GM10266 (cell line): ENCODE data around the gene PBX4.

Experiments used
- DNase-seq: peaks from one replicate; pipeline ENCODE4 v3.0.0; 2012; ENCODE audit errors: extremely low spot score
- CTCF ChIP-seq: IDR thresholded peaks from 2 replicates; pipeline ENCODE4 v1.5.1; 2012; ENCODE audit warnings: mild to moderate bottlenecking, low read depth; ENCODE audit not compliant: control insufficient read depth, insufficient read depth; ENCODE audit errors: missing control alignments

Gene PBX4

GRCh38 chr19:19653597-19654147, 35.2 kb upstream of the PBX4 start:
- TF ChIP-seq CTCF = no peak
- DNase-seq = no peak

GRCh38 chr19:19652482-19653295, 34.2 kb upstream of the PBX4 start:
- no peak for TF ChIP-seq CTCF
- no peak for DNase-seq

- no peak for TF ChIP-seq CTCF
- no peak for DNase-seq
Measured at GRCh38 chr19:19651076-19651475, 32.6 kb upstream of the PBX4 start.

GRCh38 chr19:19650331-19650730, 31.8 kb upstream of the PBX4 start:
- no peak for DNase-seq
- TF ChIP-seq CTCF = no peak

- TF ChIP-seq CTCF = no peak
- no peak for DNase-seq
Measured at GRCh38 chr19:19649580-19649995, 31.1 kb upstream of the PBX4 start.

GRCh38 chr19:19649155-19649554, 30.7 kb upstream of the PBX4 start:
- DNase-seq = no peak
- no peak for TF ChIP-seq CTCF

GRCh38 chr19:19647037-19647835, 28.7 kb upstream of the PBX4 start:
- TF ChIP-seq CTCF = no peak
- DNase-seq = no peak
